Measurements from ENCODE around the gene CDSN.

CDSN gene

DNA sequence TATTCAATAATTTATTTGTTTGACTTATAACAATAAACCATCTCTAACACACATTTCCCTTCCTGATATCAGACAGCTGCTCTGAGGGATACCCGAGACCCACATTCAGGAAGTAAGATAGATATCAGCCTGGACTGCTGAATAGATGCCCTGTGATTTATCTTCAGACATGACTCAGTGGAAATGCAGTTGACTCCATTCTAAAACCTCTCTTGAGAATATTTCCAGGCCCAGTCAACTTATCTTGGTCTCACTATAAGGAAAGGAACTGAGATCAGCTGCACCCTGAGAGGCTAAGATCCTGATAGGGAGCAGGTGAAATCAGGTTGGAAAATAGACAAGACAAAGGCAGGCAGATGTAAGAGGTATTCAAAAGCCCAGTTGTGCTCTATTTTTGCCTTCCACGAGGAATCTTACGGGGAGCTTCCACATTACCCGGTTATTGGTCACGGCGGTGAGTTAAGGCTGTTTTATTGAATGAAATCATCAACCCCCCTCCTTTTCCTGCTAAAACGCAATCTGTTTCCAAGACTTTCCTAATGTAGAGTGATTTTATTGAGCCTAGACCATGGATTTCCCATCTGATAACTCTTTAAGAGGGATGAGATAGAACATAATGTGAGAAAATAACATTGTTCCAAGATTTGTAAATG is 33.3 kb downstream of the CDSN start:
- no peak for TF ChIP-seq POLR2AphosphoS5 (IDR thresholded peaks at IDR 0.05; ENCODE audit: low read depth, low read length)
- TF ChIP-seq FOXP2 (optimal IDR thresholded peaks at IDR 0.05; ENCODE audit: borderline replicate concordance, extremely low read depth, extremely low read length, insufficient read depth) = no peak
- TF ChIP-seq SIN3A (IDR thresholded peaks at IDR 0.05; ENCODE audit: borderline replicate concordance, insufficient read depth, low read length) = no peak
- TF ChIP-seq TAF1 (IDR thresholded peaks at IDR 0.05; ENCODE audit: borderline replicate concordance, insufficient read depth, low read length) = no peak
- TF ChIP-seq, protein P1, sequence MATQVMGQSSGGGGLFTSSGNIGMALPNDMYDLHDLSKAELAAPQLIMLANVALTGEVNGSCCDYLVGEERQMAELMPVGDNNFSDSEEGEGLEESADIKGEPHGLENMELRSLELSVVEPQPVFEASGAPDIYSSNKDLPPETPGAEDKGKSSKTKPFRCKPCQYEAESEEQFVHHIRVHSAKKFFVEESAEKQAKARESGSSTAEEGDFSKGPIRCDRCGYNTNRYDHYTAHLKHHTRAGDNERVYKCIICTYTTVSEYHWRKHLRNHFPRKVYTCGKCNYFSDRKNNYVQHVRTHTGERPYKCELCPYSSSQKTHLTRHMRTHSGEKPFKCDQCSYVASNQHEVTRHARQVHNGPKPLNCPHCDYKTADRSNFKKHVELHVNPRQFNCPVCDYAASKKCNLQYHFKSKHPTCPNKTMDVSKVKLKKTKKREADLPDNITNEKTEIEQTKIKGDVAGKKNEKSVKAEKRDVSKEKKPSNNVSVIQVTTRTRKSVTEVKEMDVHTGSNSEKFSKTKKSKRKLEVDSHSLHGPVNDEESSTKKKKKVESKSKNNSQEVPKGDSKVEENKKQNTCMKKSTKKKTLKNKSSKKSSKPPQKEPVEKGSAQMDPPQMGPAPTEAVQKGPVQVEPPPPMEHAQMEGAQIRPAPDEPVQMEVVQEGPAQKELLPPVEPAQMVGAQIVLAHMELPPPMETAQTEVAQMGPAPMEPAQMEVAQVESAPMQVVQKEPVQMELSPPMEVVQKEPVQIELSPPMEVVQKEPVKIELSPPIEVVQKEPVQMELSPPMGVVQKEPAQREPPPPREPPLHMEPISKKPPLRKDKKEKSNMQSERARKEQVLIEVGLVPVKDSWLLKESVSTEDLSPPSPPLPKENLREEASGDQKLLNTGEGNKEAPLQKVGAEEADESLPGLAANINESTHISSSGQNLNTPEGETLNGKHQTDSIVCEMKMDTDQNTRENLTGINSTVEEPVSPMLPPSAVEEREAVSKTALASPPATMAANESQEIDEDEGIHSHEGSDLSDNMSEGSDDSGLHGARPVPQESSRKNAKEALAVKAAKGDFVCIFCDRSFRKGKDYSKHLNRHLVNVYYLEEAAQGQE (IDR thresholded peaks at IDR 0.05; ENCODE audit: insufficient read depth in 1 of 2, low read depth in 2 of 2, low read length in 2 of 2) = no peak

DNA sequence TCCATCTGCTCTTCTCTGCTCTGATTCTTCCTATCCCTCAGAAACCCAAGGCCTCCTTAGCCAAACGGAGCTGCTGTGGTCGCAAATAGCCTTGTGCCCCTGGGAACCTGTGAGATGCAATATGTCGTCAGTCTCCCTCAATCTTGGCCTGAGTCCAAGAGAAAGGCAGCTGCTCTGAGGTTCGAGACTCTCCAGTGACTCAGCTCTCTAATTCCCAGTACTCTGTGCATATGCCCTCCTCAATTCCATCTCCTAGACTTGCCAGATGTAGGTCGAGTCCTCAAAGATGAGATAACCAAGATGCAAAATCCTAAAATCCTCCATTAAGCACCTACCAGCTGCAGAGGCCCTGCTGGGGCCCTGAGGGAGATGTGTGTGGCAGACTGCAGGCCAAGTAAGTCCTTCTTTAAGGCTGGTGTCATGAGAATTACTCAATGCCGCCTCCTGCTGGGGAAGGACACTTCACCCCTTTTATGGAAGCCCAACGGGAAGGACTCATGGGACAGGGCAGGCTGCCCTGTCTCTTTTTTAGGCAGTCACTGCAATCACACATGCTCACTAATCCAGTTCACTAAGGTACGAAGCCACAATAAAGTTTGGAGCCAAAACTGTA is 36.4 kb downstream of the CDSN start:
- no peak for TF ChIP-seq TAF1 (IDR thresholded peaks at IDR 0.05; ENCODE audit: borderline replicate concordance, insufficient read depth, low read length)
- TF ChIP-seq POLR2AphosphoS5 (IDR thresholded peaks at IDR 0.05; ENCODE audit: low read depth, low read length) = no peak

DNA sequence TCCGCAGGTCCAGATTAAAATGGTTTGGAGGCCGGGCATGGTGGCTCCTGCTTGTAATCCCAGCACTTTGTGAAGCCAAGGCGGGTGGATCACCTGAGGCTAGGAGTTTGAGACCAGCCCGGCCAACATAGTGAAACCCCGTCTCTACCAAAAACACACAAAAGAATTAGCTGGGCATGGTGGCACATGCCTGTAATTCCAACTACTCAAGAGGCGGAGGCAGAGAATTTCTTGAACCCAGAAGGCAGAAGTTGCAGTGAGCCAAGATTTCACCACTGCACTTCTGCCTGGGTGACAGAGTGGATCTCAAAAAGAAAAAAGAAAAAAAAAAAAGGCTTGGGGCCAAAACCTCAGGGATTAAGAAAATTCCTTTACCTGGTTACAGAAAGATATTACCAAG is 38.4 kb downstream of the CDSN start:
- TF ChIP-seq, protein P1 (IDR thresholded peaks at IDR 0.05; ENCODE audit: insufficient read depth in 1 of 2, low read depth in 2 of 2, low read length in 2 of 2) = no peak
- TF ChIP-seq SIN3A (IDR thresholded peaks at IDR 0.05; ENCODE audit: borderline replicate concordance, insufficient read depth, low read length) (no peak), FOXP2 (optimal IDR thresholded peaks at IDR 0.05; ENCODE audit: borderline replicate concordance, extremely low read depth, extremely low read length, insufficient read depth) (no peak), TAF1 (IDR thresholded peaks at IDR 0.05; ENCODE audit: borderline replicate concordance, insufficient read depth, low read length) (no peak), POLR2AphosphoS5 (IDR thresholded peaks at IDR 0.05; ENCODE audit: low read depth, low read length) (no peak)

DNA sequence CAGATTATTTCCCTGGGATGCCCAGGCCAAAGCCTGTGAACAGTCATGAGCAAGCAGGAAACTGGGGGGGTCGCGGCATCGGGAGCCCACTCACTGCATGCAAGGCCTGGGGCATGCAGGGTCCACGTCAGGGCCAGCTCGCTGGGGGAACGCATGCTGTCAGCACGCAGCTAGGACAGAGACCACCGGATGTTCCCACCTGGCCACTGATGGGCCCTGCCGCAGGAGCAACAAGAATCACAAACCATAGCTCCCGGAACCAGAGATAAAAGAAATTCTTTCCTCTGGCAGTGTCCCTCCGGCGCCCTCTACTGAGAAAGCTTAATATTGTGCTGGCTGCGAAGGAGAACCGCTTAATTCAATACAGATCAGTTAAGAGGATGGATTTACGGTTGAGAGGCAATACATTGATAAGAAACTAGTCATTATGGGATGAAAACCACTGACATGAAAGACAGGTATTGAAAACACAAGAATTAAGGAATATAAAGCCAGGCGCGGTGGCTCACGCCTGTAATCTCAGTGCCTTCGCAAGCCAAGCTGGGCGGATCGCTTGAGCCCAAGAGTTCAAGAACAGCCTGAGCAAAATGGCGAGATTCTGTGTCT is 40.5 kb downstream of the CDSN start:
- TF ChIP-seq FOXP2 (optimal IDR thresholded peaks at IDR 0.05; ENCODE audit: borderline replicate concordance, extremely low read depth, extremely low read length, insufficient read depth) = no peak
- no peak for TF ChIP-seq TAF1 (IDR thresholded peaks at IDR 0.05; ENCODE audit: borderline replicate concordance, insufficient read depth, low read length)
- TF ChIP-seq SIN3A (IDR thresholded peaks at IDR 0.05; ENCODE audit: borderline replicate concordance, insufficient read depth, low read length) = no peak
- TF ChIP-seq, protein P1 (IDR thresholded peaks at IDR 0.05; ENCODE audit: insufficient read depth in 1 of 2, low read depth in 2 of 2, low read length in 2 of 2) = no peak
- TF ChIP-seq POLR2AphosphoS5 (IDR thresholded peaks at IDR 0.05; ENCODE audit: low read depth, low read length) = no peak

DNA sequence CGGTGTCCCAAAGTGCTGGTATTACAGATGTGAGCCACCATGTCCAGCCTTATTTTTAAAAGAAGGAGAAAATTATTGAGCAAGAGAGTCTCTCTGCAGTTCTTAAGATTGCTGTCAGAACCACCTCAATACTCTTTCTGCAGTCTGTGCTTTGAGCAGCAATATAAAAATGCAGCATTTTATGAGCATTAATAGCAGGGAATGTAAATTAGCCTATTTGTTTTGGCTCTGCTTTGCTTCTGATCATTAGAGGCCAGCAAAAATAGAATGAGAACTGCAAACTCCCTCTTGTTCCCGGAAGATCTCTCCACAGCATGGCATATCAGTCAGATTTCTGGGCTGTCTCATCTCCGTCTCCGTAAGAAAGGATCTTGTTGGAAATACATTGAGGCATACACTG is 43.6 kb downstream of the CDSN start:
- TF ChIP-seq SIN3A (IDR thresholded peaks at IDR 0.05; ENCODE audit: borderline replicate concordance, insufficient read depth, low read length) = no peak
- no peak for TF ChIP-seq FOXP2 (optimal IDR thresholded peaks at IDR 0.05; ENCODE audit: borderline replicate concordance, extremely low read depth, extremely low read length, insufficient read depth)
- no peak for TF ChIP-seq TAF1 (IDR thresholded peaks at IDR 0.05; ENCODE audit: borderline replicate concordance, insufficient read depth, low read length)
- TF ChIP-seq, protein P1 (IDR thresholded peaks at IDR 0.05; ENCODE audit: insufficient read depth in 1 of 2, low read depth in 2 of 2, low read length in 2 of 2) = no peak

Data from PFSK-1 (cell line).